Amniotic epithelial cell (primary cell): ENCODE measurements around the gene INPP4A.
A peak's percentile ranks its signal among the peaks of the same experiment; 100 is the strongest.

ENCODE experiments used
- DNase-seq: peaks from one replicate; pipeline ENCODE4 v3.0.0-alpha.2; 2010; ENCODE audit warnings: low read depth

Gene INPP4A

DNA sequence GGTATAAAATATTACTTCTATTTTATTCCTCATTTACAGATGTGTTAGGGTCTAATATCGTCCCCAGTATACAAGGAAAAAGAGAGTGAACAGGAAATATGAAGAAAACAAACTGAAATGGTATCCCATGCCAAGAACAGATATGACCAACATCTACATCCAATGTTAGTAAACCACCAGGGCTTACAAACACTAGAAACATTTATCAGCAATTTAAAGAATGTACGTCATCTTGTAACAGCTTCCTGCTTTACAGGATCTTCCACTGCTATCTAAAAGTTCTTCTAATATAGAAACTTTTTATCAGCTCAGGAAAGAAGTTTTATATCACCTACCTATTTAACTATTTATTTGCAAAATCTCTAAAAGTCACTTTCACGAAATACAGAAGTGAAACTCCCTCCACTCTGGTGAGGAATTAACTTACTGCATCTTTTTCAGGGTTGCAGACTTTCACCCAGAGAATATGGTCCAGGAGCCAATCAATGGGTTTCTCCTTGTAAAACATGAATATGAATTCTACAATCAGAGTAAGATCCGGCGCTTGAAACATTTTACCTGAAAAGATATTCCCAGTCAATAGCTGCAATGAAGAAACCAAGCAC lies 198.9 kb downstream of the INPP4A start:
- peak; percentile 24 for DNase-seq
